Psoas muscle (tissue), 8 donors: ENCODE data around the gene STYK1. TPM values are rescaled to one million over a fixed set of nuclear protein-coding genes. Genes with fewer than 3 reads are reported as not detected.

Experiments used
- ATAC-seq, 4 donors: fragments of 200-7000 bp; cut with Tn5 transposase; one replicate each; pipeline ENCODE4 v1.9.1; 2020; ENCODE audit warnings: moderate library complexity in 3 of 4, mild to moderate bottlenecking in 2 of 4
- DNase-seq, 2 donors: peaks; one replicate each; pipeline ENCODE4 v3.0.0-alpha.2; 2020
- H3K27ac ChIP-seq: fragments of 200-600 bp; one replicate; pipeline ENCODE4 v1.8.0; 2022
- H3K27me3 ChIP-seq, 3 donors: fragments of 200-600 bp in 1 of 3; one replicate each; pipeline versions ENCODE4 v1.6.1 to v1.8.0; 2013 to 2022; ENCODE audit warnings: low read length in 2 of 3, mild to moderate bottlenecking in 2 of 3, moderate library complexity in 1 of 3; ENCODE audit not compliant: insufficient read depth in 3 of 3
- H3K36me3 ChIP-seq, 2 donors: fragments of 200-600 bp in 1 of 2; one replicate each; pipeline versions ENCODE4 v1.6.1 to v1.8.0; 2013 to 2022; ENCODE audit warnings: low read depth in 1 of 2, mild to moderate bottlenecking in 1 of 2, moderate library complexity in 1 of 2; ENCODE audit not compliant: insufficient read depth in 1 of 2
- H3K4me1 ChIP-seq: fragments of 200-600 bp; one replicate; pipeline ENCODE4 v1.8.0; 2022
- H3K4me3 ChIP-seq: fragments of 200-600 bp; one replicate; pipeline ENCODE4 v1.8.0; 2022; ENCODE audit warnings: mild to moderate bottlenecking
- H3K9me3 ChIP-seq: fragments of 200-600 bp; one replicate; pipeline ENCODE4 v1.8.0; 2022
- CTCF ChIP-seq: fragments of 200-600 bp; IDR thresholded peaks from one replicate; pipeline ENCODE4 v1.8.0; 2022; ENCODE audit warnings: antibody characterized with exemption
- WGBS, 3 donors: extraction: QIAGEN DNeasy Blood & Tissue Kit; methylation state at CpG; one replicate each; pipeline versions ENCODE4 v1.1.6 to v1.1.7; 2013; 5-methylcytosine and 5-hydroxymethylcytosine counted together
- intact Hi-C, 2 donors: fragments of 100-400 bp; cut with DNase I; formaldehyde crosslinking; loops; one replicate each; pipeline versions ENCODE4 v1.11.0 to v1.14.2; 2022
- polyA plus RNA-seq, 3 donors: library from polyadenylated mRNA; stranded (reverse); fragments of 200-250 nt; gene quantifications; one replicate each; pipeline ENCODE4 v1.2.3, GENCODE V29; 2013
- total RNA-seq, 4 donors: library from RNA; stranded (reverse); fragmentation: NEBNext Ultra II Directional in 2 of 4; extraction: Animal tissue kit (Norgen Biotek cat#: 25700) in 2 of 4; gene quantifications; one replicate each; pipeline versions ENCODE4 v1.2.1 to v1.2.4, GENCODE V29; 2021 to 2023
- donor health status: healthy with polysubstance abuse.
- donor health status: DM: no; HTN: no; CAD: no; lungs with moderate emphysema.
- donor health status: Bipolar disorder and iron deficiency.
- donor health status: healthy.
- donor health status: DM: yes; HTN: yes; CAD: no.
- donor health status: DM: no; HTN: no; CAD: no.
- donor health status: DM: no; HTN: no; CAD: no.
- donor health status: DM: yes; HTN: yes; CAD: no.

Gene STYK1
- total and polyA plus RNA-seq, 7 donors, result 0.03 to 0.29 (median 0.09) TPM; not detected in 2

- no peak for TF ChIP-seq CTCF
- DNase-seq (no peak), ATAC-seq (no peak)
- H3K4me3 ChIP-seq, result no peak overlapping the region
- H3K27me3 ChIP-seq, result peaks cover 2 to 17% (median 3%) of the 10 kb centered on the region in 3 donors
- WGBS, 3 donors, result 82 to 86% (median 84%) methylated on average over 15 of the region's 15 CpGs
- intact Hi-C loops, result loop anchor here in 1 of 2 donors (5.0 to 10.0 kb wide), 3 partner anchors 80 to 438 kb away; no protein-coding TSS in a partner anchor
- no peak overlapping the region for H3K27ac ChIP-seq
- H3K36me3 ChIP-seq, result no peaks in the 10 kb centered on the region
- no peaks in the 10 kb centered on the region for H3K9me3 ChIP-seq
- no peaks in the 10 kb centered on the region for H3K4me1 ChIP-seq
These were observed 1.5 kb downstream of the STYK1 start for GRCh38 chr12:10672231-10672868.

GRCh38 chr12:10669533-10669932 lies 4.3 kb downstream of the STYK1 start:
- Histone ChIP-seq H3K27ac (no peak overlapping the region), H3K4me1 (no peaks in the 10 kb centered on the region), H3K4me3 (no peak overlapping the region), H3K27me3 (peaks cover 0 to 17% (median 3%) of the 10 kb centered on the region in 3 donors), H3K9me3 (no peaks in the 10 kb centered on the region), H3K36me3 (no peaks in the 10 kb centered on the region)
- no peak for TF ChIP-seq CTCF
- intact Hi-C loops, result no loop called here
- 94 to 96% (median 95%) methylated on average over 1 of the region's 1 CpG for WGBS, 3 donors
- DNase-seq, result no peak
- ATAC-seq, result no peak

GRCh38 chr12:10668526-10668925 lies 5.3 kb downstream of the STYK1 start:
- DNase-seq, result no peak
- intact Hi-C loops, result no loop called here
- 60 to 74% (median 71%) methylated on average over 5 of the region's 5 CpGs for WGBS, 3 donors
- H3K36me3 ChIP-seq, result no peaks in the 10 kb centered on the region
- H3K27me3 ChIP-seq, result peaks cover 0 to 9% (median 2%) of the 10 kb centered on the region in 3 donors
- H3K4me1 ChIP-seq, result no peaks in the 10 kb centered on the region
- H3K27ac ChIP-seq, result no peak overlapping the region
- no peaks in the 10 kb centered on the region for H3K9me3 ChIP-seq
- no peak for ATAC-seq
- no peak for TF ChIP-seq CTCF
- peak overlapping the region; percentile 17 for H3K4me3 ChIP-seq

- no peak overlapping the region for H3K27ac ChIP-seq
- no peak overlapping the region for H3K4me3 ChIP-seq
- no peaks in the 10 kb centered on the region for H3K27me3 ChIP-seq
- 50 to 54% (median 53%) methylated on average over 1 of the region's 1 CpG for WGBS, 3 donors
- TF ChIP-seq CTCF, result no peak
- intact Hi-C loops, result no loop called here
- no peaks in the 10 kb centered on the region for H3K36me3 ChIP-seq
- no peak for DNase-seq
- H3K4me1 ChIP-seq, result no peaks in the 10 kb centered on the region
- ATAC-seq, result no peak
- no peaks in the 10 kb centered on the region for H3K9me3 ChIP-seq
These were observed 6.3 kb downstream of the STYK1 start for GRCh38 chr12:10667581-10667980.

- no peak overlapping the region for H3K4me3 ChIP-seq
- no peak for DNase-seq
- 73 to 81% (median 80%) methylated on average over 2 of the region's 2 CpGs for WGBS, 3 donors
- no peaks in the 10 kb centered on the region for H3K27me3 ChIP-seq
- no peak overlapping the region for H3K27ac ChIP-seq
- H3K36me3 ChIP-seq, result no peaks in the 10 kb centered on the region
- no peaks in the 10 kb centered on the region for H3K9me3 ChIP-seq
- TF ChIP-seq CTCF, result no peak
- no peaks in the 10 kb centered on the region for H3K4me1 ChIP-seq
- intact Hi-C loops, result no loop called here
- no peak for ATAC-seq
These were observed 9.4 kb downstream of the STYK1 start for GRCh38 chr12:10664499-10664898.
